Lower leg skin (tissue), 3 donors: ENCODE results near the gene PF4V1.

Experiments
- CTCF ChIP-seq, 3 donors: fragments of 450-650 bp; IDR thresholded peaks; one replicate each; pipeline ENCODE4 v1.5.1; 2016; ENCODE audit warnings: antibody characterized with exemption in 3 of 3, mild to moderate bottlenecking in 3 of 3, moderate library complexity in 2 of 3
- POLR2A ChIP-seq, 2 donors: fragments of 450-650 bp; IDR thresholded peaks; one replicate each; pipeline ENCODE4 v1.6.1; 2016 to 2017; ENCODE audit warnings: antibody characterized with exemption in 2 of 2, mild to moderate bottlenecking in 1 of 2, moderate library complexity in 1 of 2

- TF ChIP-seq CTCF (IDR thresholded peaks at IDR 0.05) (no peak), POLR2A (IDR thresholded peaks at IDR 0.05) (no peak)
Measured at GRCh38 chr4:73891739-73892405, 38.8 kb downstream of the PF4V1 start.
